SK-N-SH (cell line): ENCODE results near the gene ALX1.

Source experiments
- CTCF ChIP-seq: fragments of 200-600 bp; sonication (generic); IDR thresholded peaks from 2 replicates; pipeline ENCODE4 v1.6.1; 2017; ENCODE audit warnings: antibody characterized with exemption, mild to moderate bottlenecking, moderate library complexity
- JUND ChIP-seq: IDR thresholded peaks from 2 replicates; pipeline ENCODE4 v1.4.0; 2012
- MAX ChIP-seq: IDR thresholded peaks from 2 replicates; pipeline ENCODE4 v1.4.0; 2012; ENCODE audit warnings: low read depth
- MXI1 ChIP-seq: IDR thresholded peaks from 2 replicates; pipeline ENCODE4 v1.6.1; 2012; ENCODE audit warnings: mild to moderate bottlenecking, low read depth, low read length, improper control_type of control experiment
- NRF1 ChIP-seq: IDR thresholded peaks from 2 replicates; pipeline ENCODE4 v1.6.1; 2012; ENCODE audit warnings: low read depth, mild to moderate bottlenecking, low read length
- POLR2AphosphoS5 ChIP-seq: IDR thresholded peaks from 2 replicates; pipeline ENCODE4 v1.6.1; 2012; ENCODE audit warnings: low read depth, low read length
- RFX5 ChIP-seq: IDR thresholded peaks from 2 replicates; pipeline ENCODE4 v1.6.1; 2012; ENCODE audit warnings: mild to moderate bottlenecking, improper control_type of control experiment, low read length
- SMC3 ChIP-seq: IDR thresholded peaks from 2 replicates; pipeline ENCODE4 v1.6.1; 2012; ENCODE audit warnings: low read depth, low read length, improper control_type of control experiment
- YY1 ChIP-seq: IDR thresholded peaks from 2 replicates; pipeline ENCODE4 v1.4.0; 2012; ENCODE audit warnings: low read depth, mild to moderate bottlenecking
- ZBTB33 ChIP-seq: IDR thresholded peaks from 2 replicates; pipeline ENCODE4 v1.4.0; 2012; ENCODE audit warnings: low read depth, borderline replicate concordance

- no peak for TF ChIP-seq CTCF
- TF ChIP-seq MAX: no peak
- no peak for TF ChIP-seq NRF1
- TF ChIP-seq MXI1: no peak
- no peak for TF ChIP-seq YY1
- no peak for TF ChIP-seq ZBTB33
- no peak for TF ChIP-seq RFX5
- TF ChIP-seq POLR2AphosphoS5: no peak
- no peak for TF ChIP-seq JUND
- no peak for TF ChIP-seq SMC3
Observed at GRCh38 chr12:85280984-85281630, 1.1 kb downstream of the ALX1 start.
